Kidney capillary endothelial cell (primary cell): ENCODE data around the gene PRRG4.
"Not testable (repeated sequence)": the region's sequence is repeated elsewhere in the genome, so short reads cannot be mapped to it uniquely, and the experiment has no call there.

Source experiments
- DNase-seq: peaks from one replicate; pipeline ENCODE4 v3.0.0-alpha.2; 2018; ENCODE audit warnings: low spot score

PRRG4 gene

DNA sequence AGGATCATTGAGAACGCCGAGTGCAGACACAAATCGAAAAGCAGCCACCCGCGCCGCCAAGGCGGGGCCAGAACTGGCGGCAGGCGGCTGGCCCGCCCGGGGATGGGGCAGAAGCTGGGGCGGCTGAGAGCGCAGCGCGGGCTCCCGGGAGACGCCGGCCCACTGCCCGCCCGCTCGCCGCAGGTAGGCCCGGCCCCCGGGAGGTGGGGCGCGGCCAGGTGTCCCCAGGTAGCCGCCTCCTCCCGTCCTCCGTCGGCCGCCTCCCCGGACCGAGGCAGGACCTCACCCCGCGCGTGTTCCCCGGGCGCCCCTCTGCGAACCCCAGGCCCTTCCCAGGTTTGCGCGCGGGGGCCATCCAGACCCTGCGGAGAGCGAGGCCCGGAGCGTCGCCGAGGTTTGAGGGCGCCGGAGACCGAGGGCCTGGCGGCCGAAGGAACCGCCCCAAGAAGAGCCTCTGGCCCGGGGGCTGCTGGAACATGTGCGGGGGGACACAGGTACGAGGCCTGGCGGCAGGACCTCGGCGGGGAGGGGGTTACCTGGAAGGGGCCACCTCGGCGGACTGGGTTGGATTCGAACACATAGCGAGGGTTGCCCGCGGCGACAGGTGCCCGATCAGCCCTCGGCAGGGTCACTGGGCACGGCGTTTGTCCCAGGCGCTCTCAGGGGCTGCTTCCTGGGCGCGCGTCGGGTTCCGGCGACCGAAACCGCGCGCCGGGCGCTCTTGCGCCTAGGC is at the start of gene PRRG4:
TSS of gene PRRG4 (plus strand) at position 248 of the 733 bp plus-strand sequence. CDS start 603 bp downstream, outside the sequence.
- peak; percentile 15 for DNase-seq

- DNase-seq = not testable (repeated sequence)
Observed at GRCh38 chr11:32780839-32781238, 48.9 kb upstream of the PRRG4 start.

- no peak for DNase-seq
Observed at GRCh38 chr11:32781721-32782120, 48.0 kb upstream of the PRRG4 start.

- DNase-seq = no peak
Observed at GRCh38 chr11:32785262-32785661, 44.5 kb upstream of the PRRG4 start.

DNA sequence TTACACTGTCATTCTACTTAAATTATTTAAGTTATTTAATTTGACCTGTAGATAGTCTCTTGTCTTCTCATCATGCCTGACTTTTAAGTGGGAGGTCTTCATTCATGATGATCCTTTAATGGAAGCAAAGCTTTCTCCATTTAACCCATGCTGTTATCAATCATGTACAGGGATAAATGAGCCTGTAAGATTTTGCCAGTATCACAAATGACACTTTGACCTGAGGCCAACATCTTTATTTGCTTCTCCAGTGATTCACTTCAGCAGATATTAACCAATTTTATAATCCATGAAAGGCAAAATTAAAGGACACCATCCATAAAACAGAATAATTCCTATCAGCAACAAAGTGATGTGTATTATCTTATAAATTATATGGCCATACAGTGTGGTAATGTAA is 42.9 kb upstream of the PRRG4 start:
- DNase-seq = no peak

GRCh38 chr11:32790916-32791315 is 38.8 kb upstream of the PRRG4 start:
- DNase-seq = no peak

GRCh38 chr11:32792111-32792947 is 37.4 kb upstream of the PRRG4 start:
- DNase-seq = no peak

GRCh38 chr11:32792948-32793475 is 36.7 kb upstream of the PRRG4 start:
- peak; percentile 50 for DNase-seq

- no peak for DNase-seq
Observed at GRCh38 chr11:32794439-32794838, 35.3 kb upstream of the PRRG4 start, which contains the start of gene CCDC73. TSS of gene CCDC73 (minus strand) at chr11:32794662. CDS start at chr11:32760243, 34,419 bp downstream.

GRCh38 chr11:32796425-32796824 is 33.3 kb upstream of the PRRG4 start:
- DNase-seq = no peak

- DNase-seq = peak; percentile 50
Observed at GRCh38 chr11:32809313-32809712, 20.4 kb upstream of the PRRG4 start.

DNA sequence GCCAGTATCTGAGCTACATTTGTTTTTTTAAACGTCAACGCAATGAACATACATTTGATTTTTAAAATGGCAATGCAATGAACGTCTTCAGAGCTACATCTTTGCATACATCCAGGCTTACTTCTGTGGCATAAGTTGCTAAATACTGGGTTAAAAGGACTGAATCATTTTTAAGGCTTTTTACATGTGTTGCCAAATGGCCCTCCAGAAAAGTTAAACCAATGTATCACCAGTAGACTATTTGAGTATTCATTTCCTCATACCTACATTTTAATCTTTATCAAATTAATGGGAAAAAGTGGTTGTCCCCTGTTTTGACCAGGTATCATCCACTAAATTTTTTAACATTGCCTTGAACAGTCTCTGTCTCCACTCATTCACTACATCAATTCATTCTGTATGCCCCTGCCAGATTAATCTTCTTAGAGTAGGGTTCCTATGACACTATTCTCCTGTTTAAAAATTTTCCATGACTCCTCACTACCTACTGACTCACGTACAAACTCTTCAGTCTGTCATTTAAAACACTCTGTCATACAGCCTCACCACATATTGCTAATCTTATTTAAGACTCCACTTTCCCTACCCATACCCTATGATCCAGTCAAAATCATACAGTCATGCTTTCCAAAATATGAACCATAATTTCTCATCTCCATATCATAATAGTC is 12.4 kb upstream of the PRRG4 start:
- DNase-seq = no peak

- no peak for DNase-seq
Observed at GRCh38 chr11:32817852-32818183, 11.9 kb upstream of the PRRG4 start.

- DNase-seq = no peak
Observed at GRCh38 chr11:32819187-32819586, 10.5 kb upstream of the PRRG4 start.

DNA sequence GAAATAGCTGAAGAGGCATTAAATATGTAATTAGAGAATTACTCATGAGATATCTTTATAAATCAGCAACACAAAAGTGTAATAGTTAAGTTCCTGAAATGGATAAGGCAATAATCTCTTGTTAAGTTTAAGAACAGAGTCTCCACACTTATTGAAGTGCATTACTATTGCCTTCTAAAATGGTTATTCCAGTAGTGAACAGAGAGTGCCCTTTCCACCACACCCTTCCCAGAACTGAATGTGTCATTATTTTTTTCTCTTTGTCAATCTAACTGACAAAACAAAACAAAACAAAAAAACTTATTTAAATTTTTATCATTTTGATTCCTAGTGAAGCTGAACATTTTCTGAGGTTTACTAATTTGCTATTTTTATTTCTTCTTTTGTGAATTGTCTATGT is 9.2 kb upstream of the PRRG4 start:
- no peak for DNase-seq

DNA sequence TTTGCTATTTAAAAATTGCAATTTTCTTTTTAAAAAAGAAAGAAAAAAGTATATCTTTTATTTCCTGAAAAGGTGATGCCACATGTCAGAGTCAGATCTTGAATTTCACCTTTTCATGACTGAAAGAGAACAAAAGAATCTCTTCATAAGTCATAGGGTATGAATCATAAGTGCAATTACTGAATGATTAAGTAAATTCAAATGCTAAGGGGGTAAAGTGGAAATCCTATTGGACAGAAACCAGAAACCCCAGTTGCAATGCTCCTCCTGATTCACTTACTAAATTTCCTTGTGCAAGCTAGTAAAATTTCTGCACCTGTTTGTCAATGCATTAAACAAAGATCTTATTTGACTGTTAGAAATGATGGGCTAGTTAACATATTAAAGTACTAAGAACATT is 8.2 kb upstream of the PRRG4 start:
- no peak for DNase-seq

GRCh38 chr11:32821917-32822560 is 7.7 kb upstream of the PRRG4 start:
- DNase-seq = no peak

DNA sequence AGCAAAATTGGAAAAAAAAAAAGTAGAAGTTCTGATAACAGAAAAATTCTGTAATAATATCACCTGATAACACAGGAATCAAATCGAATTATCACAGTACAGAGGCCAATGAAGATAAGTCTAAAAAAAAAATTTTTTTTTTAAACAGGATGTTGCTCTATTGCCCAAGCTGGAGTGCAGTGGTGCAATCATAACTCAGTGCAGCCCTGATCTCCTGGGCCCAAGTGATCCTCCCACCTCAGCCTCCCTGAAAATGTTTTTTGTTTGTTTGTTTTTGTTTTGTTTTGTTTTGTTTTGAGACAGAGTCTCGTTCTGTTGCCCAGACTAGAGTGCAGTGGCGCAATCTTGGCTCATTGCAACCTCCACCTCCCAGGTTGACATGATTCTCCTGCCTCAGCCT is 6.1 kb upstream of the PRRG4 start:
- DNase-seq = not testable (repeated sequence)

GRCh38 chr11:32826113-32826512 is 3.6 kb upstream of the PRRG4 start:
- no peak for DNase-seq

DNA sequence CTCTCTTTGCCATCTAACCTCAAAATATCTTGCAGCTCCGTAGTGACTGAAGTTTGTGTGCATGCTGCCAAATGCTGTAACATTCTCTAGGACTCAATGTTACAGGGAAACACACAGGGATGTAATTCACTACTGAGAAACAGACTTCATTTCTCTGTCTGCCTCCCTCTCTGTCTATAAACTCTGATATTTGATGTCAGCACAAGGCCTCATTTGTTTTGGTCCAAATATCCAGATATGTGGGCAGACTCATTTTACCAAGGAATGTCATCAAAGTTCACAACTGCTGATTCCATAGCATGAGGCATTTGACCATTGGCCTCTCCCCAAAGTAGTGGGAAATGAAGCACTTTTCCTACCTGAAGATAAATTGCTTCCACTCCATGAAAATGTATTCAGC is 2.5 kb upstream of the PRRG4 start:
- no peak for DNase-seq

GRCh38 chr11:32829157-32829679 is 509 bp upstream of the PRRG4 start:
- DNase-seq = no peak

DNA sequence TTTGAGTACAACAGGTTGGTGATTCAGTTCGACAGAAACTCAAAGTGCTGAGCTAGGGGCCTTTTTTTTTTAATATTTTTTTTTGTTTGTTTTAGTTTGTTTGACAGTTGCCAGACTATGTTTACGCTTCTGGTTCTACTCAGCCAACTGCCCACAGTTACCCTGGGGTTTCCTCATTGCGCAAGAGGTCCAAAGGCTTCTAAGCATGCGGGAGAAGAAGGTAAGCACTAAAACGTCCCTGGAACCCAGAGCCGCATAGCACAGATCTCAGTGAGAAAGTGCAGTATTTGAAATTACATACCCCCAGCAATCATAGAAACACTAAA is 649 bp downstream of the PRRG4 start:
- no peak for DNase-seq
